NCI-H82 treated with DMSO at 0.1 percent for 48 hours (cell line): ENCODE data around the gene VPS26A.
"Not testable (repeated sequence)": the region's sequence is repeated elsewhere in the genome, so short reads cannot be mapped to it uniquely, and the experiment has no call there.

Experiments used
- DNase-seq: peaks from one replicate; lab custom pipeline; 2025; ENCODE audit not compliant: unreplicated experiment; lab: John Stamatoyannopoulos, UW

The VPS26A gene

DNA sequence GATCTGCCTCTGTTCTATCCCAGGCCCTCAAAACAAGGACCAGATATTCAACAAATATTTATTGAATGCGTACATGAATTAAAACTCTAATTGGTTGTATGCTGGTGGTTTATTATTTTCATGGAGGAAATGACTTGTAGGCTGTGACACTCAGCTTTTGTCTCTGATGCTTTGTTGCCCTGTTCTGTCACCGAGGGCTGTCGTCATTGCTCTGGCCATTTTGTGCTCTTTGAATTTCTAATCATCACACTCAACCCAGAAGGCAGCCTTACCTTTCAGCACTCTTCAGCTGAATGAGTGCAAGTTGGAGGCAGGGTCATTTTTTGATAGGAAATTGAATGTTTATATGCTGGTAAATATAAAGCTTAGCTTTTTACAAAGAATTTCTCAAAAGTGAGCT lies 21.5 kb upstream of the VPS26A start:
- DNase-seq: no peak

- no peak for DNase-seq
These were observed 20.2 kb upstream of the VPS26A start for GRCh38 chr10:69103784-69104183.

- no peak for DNase-seq
These were observed 18.8 kb upstream of the VPS26A start for GRCh38 chr10:69104994-69105790.

- no peak for DNase-seq
These were observed 16.8 kb upstream of the VPS26A start for GRCh38 chr10:69107176-69107490.

DNA sequence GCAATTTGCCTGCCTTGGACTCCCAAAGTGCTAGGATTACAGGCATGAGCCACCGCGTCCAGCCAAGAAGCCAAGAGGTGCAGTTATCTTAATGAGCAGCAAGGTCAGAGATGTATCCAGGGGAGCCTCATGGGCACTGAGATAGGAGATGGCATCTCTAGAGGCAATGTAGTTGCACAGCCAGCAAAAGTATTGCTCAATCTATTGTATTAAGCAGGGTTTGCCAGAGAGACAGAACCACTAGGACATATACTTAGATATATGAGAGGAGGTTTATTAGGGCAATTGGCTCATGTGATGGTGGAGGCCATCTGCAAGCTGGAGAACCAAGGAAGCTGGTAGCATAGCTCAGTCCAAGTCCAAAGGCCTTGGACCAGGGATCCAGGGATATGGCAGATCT lies 16.3 kb upstream of the VPS26A start:
- DNase-seq: no peak

- no peak for DNase-seq
These were observed 4.1 kb upstream of the VPS26A start for GRCh38 chr10:69119896-69120295.

GRCh38 chr10:69123306-69123746 lies 652 bp upstream of the VPS26A start:
- peak; percentile 56 for DNase-seq

DNA sequence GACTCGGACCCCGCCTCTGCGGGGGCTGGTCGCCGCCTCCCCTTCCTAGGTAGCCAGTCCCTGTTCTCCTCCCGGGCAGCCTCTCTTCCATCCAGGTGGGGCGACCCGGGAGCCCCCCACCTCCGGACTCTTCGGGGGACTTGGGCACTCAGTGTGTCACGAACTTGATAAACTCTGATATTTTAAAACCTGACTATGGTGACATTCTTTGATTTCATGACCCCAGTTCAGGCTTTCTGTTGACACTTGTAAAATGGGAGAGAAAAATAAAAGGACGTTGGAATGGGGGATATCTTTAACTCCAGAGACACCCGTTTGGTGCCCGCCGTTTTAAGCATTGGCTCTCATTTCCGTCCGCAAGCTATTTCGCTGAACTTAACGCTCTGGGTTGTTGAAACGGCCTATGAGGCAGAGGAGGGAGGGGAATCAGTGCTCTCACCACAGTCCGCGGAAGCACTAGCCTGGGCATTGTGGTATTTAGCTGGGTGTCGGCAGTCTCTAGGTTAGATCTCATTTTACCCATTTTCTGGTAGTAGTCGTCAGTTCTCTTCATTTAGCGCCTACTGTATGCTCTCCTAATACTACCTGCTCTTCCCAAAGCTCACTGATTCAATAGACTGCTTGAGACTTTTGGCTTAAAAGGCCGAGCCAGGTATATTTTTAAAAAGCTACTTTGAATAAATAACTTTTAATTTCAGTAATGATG lies 738 bp downstream of the VPS26A start:
- DNase-seq: no peak

- DNase-seq: no peak
These were observed 1.6 kb downstream of the VPS26A start for GRCh38 chr10:69125554-69125953.

DNA sequence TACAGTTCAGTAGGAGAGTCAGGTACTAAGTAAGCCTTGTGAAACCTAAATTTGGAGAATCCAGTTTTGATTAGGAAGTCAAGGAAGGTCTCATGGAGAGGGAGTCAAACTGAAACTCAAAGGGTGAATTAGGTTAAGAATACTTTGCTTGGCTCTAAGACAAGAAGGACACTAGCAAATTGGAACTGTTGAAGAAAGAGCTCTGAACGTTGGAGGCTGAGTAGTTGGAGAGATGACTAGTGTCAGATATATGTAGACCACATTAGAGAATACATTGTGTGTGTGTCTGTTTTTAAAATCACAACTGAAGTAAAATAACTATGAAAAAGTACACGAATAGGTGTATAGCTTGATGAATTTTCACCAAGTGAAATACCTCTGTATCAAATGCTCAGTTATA lies 6.3 kb downstream of the VPS26A start:
- DNase-seq: no peak

DNA sequence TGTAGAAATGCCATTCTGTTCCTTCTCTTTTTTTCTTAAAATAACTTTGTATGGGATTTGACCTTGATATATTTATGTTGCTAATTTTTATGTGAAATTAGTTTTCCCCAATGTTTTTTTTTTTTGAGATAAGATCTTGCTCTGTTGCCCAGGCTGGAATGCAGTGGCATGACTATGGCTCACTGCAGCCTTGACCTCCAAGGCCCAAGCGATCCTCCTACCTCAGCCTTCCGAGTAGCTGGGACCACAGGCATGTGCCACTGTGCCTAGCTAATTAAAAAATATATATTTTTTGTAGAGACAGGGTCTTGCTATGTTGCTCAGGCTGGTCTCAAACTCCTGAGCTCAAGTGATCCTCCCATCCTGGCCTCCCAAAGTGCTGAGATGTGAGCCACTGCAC lies 16.0 kb downstream of the VPS26A start:
- no peak for DNase-seq

- DNase-seq: no peak
These were observed 17.3 kb downstream of the VPS26A start for GRCh38 chr10:69141304-69141703.

- not testable (repeated sequence) for DNase-seq
These were observed 18.1 kb downstream of the VPS26A start for GRCh38 chr10:69142074-69142473.

GRCh38 chr10:69142983-69143382 lies 19.0 kb downstream of the VPS26A start:
- no peak for DNase-seq

DNA sequence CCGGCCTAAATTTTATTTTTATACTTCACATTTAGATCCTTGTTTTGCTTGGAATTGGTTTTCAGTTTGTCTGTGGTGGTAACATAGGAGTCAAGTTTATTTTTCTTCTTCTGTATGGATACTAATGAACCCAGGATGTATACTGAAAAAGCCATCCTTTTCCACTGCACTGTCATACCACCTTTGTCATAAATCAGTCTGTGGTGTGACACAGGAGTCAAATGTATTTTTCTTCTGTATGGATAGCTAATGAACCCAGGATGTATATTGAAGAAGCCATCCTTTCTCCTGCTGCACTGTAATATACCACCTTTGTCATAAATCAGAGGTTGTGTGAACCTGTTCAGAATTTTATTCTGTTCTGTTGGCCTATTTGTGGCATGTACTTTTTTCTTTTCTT lies 21.4 kb downstream of the VPS26A start:
- no peak for DNase-seq

- no peak for DNase-seq
These were observed 21.9 kb downstream of the VPS26A start for GRCh38 chr10:69145864-69146263.

DNA sequence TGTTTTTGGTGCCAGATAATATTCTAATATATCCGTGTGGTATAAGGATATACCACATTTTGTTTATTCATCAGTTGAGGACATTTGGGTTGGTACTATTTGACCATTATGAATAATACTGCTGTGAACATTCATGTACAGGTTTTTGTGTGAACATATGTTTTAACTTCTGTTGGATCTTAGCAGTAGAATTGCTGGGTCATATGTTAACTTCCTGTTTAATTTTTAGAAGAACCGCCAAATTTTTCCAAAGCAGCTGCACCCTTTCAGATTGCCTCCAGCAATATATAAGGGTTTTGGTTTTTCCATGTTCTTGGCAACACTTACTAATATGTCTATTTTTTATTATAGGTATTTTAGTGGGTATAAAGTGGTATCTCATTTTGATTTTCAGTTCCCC lies 22.8 kb downstream of the VPS26A start:
- no peak for DNase-seq

GRCh38 chr10:69151984-69152383 lies 28.0 kb downstream of the VPS26A start:
- no peak for DNase-seq

DNA sequence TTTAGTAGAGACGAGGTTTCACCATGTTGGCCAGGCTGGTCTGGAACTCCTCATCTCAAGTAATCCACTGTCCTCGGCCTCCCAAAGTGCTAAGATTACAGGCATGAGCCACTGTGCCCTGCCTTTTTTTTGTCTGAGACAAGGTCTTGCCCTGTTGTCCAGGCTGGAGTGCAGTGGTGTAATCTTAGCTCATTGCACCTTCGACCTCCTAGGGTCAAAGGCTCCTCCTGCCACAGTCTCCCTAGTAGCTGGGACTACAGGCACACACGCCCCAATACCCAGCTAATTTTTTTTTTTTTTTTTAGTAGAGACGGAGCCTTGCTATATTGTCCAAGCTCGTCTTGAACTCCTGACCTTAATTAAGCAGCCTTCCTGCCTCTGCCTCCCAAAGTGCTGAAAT lies 29.2 kb downstream of the VPS26A start:
- no peak for DNase-seq

GRCh38 chr10:69160809-69161241 lies 36.8 kb downstream of the VPS26A start:
- DNase-seq: no peak

DNA sequence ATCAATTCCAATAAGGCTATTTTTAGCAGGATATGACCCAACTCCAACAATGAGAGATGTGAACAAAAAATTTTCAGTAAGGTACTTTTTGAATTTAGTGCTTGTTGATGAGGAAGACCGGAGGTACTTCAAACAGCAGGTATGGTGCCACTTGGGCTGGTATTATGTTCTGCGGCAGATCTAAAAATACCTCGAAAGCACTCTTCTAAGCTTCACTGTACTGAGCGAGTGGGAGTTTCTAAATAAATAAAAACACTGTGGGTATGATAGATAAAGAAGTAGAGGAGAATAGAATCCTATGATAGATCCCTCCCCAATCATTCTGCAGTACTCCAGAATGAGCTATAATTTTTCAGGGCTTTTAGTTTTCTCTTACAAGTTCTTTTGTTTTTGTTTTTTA lies 44.5 kb downstream of the VPS26A start:
- no peak for DNase-seq

DNA sequence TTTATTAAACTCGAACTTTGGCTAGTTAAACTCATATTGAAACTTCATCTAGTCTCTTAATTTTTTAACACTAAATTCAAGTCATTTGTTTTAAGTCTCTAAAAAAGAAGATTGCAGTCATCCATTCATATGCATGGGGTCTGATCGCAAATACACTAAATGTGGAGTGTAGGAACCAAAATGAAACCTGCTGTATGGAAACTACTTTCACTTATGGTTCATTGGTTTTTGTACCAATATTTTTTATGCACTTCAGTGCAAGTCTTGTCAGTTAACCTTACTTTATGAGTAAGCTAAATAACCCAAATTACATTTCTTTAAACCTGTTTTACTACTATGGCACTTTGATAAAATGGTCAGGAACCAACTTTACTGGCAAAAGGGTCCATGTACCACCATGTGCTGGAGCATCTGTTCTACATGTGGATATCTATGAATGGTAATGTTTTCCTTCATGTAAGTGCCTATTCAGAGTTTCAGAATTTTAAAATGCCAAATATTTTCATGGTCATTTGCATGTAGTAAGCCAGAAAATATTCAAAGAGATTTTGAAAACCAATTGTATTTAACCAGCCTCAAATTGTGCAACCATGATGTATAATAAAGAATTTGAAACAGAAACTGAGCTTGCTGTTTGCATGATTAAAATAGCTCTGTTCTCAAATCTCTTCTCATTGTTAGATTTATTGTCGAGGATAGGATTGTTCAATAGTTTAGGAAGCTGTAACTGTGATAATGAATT lies 48.4 kb downstream of the VPS26A start:
- DNase-seq: no peak
